Tibial nerve (tissue), 4 donors: ENCODE results near the gene TAOK1.

Experiments
- CTCF ChIP-seq, 5 experiments: fragments of 200-600 bp in 3 of 5; fragments of 450-650 bp in 2 of 5; sonication (generic) in 3 of 5; IDR thresholded peaks; one replicate each; pipeline ENCODE4 v1.5.1; 2016 to 2019; ENCODE audit warnings: antibody characterized with exemption in 5 of 5, mild to moderate bottlenecking in 3 of 5, moderate library complexity in 2 of 5
- EP300 ChIP-seq, 2 donors: sonication (generic); formaldehyde crosslinking; IDR thresholded peaks; one replicate each; pipeline ENCODE4 v1.6.1; 2017; ENCODE audit warnings: antibody characterized with exemption in 2 of 2, mild to moderate bottlenecking in 1 of 2

- TF ChIP-seq CTCF (IDR thresholded peaks at IDR 0.05) (no peak), EP300 (IDR thresholded peaks at IDR 0.05) (no peak)
Observed at GRCh38 chr17:29346462-29346861, 43.7 kb upstream of the TAOK1 start.
